Forelimb muscle (tissue), 1 donor: ENCODE data around the gene CRKL. TPM values are rescaled to one million over a fixed set of nuclear protein-coding genes. Genes with fewer than 3 reads are reported as not detected.

Source experiments
- DNase-seq: peaks from one replicate; pipeline ENCODE4 v3.0.0-alpha.2; 2013; ENCODE audit warnings: low read depth
- polyA plus RNA-seq: library from polyadenylated mRNA; unstranded; fragments of 120-200 nt; gene quantifications from one replicate; pipeline ENCODE4 v1.2.1, GENCODE V29; 2013; ENCODE audit not compliant: insufficient read length

CRKL gene
- polyA plus RNA-seq, 1 donor = 41.5 TPM

- no peak for DNase-seq
Measured at GRCh38 chr22:20951932-20952380, 34.7 kb downstream of the CRKL start.

- no peak for DNase-seq
Measured at GRCh38 chr22:20952544-20953341, 35.5 kb downstream of the CRKL start.

GRCh38 chr22:20953342-20953608, 36.1 kb downstream of the CRKL start:
- DNase-seq = no peak

- DNase-seq = no peak
Measured at GRCh38 chr22:20953668-20954500, 36.7 kb downstream of the CRKL start.

- DNase-seq = no peak
Measured at GRCh38 chr22:20955548-20955947, 38.3 kb downstream of the CRKL start.

- no peak for DNase-seq
Measured at GRCh38 chr22:20956258-20957101, 39.3 kb downstream of the CRKL start.

GRCh38 chr22:20957102-20957682, 40.0 kb downstream of the CRKL start:
- no peak for DNase-seq

- no peak for DNase-seq
Measured at GRCh38 chr22:20957683-20958431, 40.6 kb downstream of the CRKL start.

- DNase-seq = no peak
Measured at GRCh38 chr22:20959578-20960461, 42.6 kb downstream of the CRKL start.

- no peak for DNase-seq
Measured at GRCh38 chr22:20960609-20961008, 43.4 kb downstream of the CRKL start.

GRCh38 chr22:20962491-20962945, 45.3 kb downstream of the CRKL start:
- DNase-seq = no peak

GRCh38 chr22:20963201-20964052, 46.2 kb downstream of the CRKL start:
- DNase-seq = no peak

GRCh38 chr22:20964090-20964798, 47.0 kb downstream of the CRKL start:
- DNase-seq = no peak

- DNase-seq = no peak
Measured at GRCh38 chr22:20964799-20965103, 47.5 kb downstream of the CRKL start.

- no peak for DNase-seq
Measured at GRCh38 chr22:20965104-20965887, 48.1 kb downstream of the CRKL start.

- no peak for DNase-seq
Measured at GRCh38 chr22:20965888-20966855, 49.0 kb downstream of the CRKL start.
